ENCODE results near the gene MLLT3.

DNA sequence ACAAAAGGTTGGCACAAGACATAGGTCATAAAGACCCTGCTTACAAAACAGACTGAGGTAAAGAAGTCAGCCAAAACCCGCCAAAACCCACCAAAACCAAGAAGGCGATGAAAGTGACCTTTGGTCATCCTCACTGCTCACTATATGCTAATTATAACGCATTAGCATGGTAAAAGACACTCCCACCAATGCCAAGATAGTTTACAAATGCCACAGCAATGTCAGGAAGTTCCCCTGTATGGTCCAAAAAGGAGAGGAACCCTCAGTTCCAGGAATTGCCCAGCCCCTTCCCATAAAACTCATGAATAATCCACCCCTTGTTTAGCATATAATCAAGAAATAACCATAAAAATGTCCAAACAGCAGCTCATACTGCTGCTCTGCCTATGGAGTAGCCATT, 27.7 kb downstream of the MLLT3 start:
- TF ChIP-seq RARB (CRISPR knock-in tag; IDR thresholded peaks at IDR 0.05), result no peak
- TF ChIP-seq ZC3H10 (CRISPR knock-in tag; IDR thresholded peaks at IDR 0.05), result no peak
- no peak for TF ChIP-seq ESRRG (CRISPR knock-in tag; IDR thresholded peaks at IDR 0.05)
- TF ChIP-seq ZFP3 (CRISPR knock-in tag; IDR thresholded peaks at IDR 0.05), result no peak
- TF ChIP-seq, protein P1, sequence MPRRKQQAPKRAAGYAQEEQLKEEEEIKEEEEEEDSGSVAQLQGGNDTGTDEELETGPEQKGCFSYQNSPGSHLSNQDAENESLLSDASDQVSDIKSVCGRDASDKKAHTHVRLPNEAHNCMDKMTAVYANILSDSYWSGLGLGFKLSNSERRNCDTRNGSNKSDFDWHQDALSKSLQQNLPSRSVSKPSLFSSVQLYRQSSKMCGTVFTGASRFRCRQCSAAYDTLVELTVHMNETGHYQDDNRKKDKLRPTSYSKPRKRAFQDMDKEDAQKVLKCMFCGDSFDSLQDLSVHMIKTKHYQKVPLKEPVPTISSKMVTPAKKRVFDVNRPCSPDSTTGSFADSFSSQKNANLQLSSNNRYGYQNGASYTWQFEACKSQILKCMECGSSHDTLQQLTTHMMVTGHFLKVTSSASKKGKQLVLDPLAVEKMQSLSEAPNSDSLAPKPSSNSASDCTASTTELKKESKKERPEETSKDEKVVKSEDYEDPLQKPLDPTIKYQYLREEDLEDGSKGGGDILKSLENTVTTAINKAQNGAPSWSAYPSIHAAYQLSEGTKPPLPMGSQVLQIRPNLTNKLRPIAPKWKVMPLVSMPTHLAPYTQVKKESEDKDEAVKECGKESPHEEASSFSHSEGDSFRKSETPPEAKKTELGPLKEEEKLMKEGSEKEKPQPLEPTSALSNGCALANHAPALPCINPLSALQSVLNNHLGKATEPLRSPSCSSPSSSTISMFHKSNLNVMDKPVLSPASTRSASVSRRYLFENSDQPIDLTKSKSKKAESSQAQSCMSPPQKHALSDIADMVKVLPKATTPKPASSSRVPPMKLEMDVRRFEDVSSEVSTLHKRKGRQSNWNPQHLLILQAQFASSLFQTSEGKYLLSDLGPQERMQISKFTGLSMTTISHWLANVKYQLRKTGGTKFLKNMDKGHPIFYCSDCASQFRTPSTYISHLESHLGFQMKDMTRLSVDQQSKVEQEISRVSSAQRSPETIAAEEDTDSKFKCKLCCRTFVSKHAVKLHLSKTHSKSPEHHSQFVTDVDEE (CRISPR knock-in tag; IDR thresholded peaks at IDR 0.05), result no peak
- TF ChIP-seq SNAI2 (CRISPR knock-in tag; IDR thresholded peaks at IDR 0.05), result no peak
- no peak for TF ChIP-seq OSR1 (CRISPR knock-in tag; IDR thresholded peaks at IDR 0.05)

Measured in SK-N-SH treated with all-trans-retinoic acid at 6 μM for 48 hours (cell line).